HG02588 (cell line): Measurements from ENCODE around the gene SPAG6.

ENCODE experiments used
- ATAC-seq: cut with Tn5 transposase; IDR thresholded peaks from one replicate; pipeline ENCODE4 v1.9.1; 2021; ENCODE audit warnings: mild to moderate bottlenecking, moderate library complexity; ENCODE audit not compliant: unreplicated experiment

Gene SPAG6

DNA sequence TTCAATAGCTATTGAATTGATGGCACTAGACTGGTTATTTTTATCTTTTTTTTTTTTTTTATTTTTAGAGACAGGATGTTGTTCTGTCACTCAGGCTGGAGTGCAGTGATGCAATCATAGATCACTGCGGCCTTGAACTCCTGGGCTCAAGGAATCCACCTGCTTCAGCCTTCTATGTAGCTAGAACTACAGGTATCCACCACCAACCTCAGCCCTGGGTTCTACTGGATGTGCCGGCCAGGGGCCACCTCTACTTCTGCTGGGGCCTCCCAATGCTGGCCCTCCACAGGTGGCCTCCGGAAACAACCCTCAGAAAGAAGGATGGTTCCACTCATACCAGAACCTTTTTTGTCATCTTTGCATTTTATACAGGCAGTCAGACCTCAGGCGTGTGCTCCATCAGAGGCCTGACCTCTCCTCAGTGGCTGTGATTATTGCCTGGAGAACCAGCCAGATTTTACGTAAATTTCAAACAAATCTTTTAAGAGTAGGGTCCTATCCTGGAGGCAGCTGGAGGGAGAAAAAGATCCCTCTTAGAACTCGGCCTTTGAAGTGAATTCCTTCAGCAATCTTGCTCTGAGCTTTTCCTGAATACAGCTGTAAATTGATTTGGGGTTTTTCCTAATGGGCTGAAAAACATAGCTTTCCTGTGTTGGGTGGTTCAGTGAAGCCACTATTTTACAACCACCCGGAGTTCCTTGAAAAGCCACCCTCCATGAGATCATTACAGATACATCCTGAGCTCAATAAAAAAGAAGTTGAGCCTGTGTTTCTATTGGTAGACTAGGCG, 110.0 kb downstream of the SPAG6 start:
- ATAC-seq = no peak

DNA sequence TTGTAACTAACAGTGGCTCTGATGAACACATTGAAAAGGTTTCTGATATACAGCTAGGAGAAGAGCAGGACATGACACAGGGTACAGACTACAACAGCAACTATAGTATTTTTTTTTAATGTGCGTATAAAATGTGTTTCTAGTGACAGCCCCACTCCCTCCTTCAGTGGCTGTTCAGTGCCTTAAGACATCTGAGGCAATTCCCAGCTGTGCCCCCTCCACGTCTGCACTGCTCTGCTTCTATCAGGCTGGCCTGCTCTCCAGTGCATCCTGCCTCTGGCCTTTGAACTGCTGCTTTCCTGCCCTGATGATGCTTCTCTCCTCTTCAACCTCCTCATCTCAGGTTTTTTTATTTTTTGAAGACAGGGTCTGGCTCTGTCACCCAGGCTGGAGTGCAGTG, 111.2 kb downstream of the SPAG6 start:
- no peak for ATAC-seq

DNA sequence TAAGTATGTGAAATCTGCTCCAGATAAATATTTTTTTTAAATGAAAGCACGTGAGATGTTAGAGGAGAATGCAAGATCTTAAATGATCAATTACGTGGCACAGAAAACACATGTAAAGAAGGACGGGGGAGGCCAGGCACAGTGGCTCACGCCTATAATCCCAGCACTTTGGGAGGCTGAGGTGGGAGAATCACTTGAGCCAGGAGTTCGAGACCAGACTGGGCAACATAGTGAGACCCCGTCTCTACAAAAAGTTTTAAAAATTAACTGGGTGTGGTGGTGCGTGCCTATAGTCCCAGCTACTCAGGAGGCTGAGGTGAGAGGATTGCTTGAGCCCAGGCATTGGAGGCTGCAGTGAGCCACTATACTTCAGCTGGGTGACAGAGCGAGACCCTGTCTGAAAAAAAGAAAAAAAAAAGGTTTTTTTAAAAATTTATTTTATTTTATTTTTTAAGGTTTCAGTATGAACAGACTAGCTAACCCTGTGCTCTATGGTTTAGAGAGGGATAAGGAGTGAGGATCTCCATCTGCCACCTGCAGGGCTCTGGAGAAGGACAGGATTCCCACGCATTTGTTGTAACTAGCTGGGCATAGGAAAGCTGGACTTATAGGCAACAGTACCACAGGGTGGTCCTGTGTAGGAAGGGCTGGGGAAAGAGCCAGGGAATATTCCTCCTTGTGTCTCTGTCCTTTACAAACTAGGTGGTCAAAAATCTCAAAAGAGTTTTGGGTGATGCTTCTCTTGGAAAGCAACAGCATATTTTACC, 113.2 kb downstream of the SPAG6 start:
- no peak for ATAC-seq

GRCh38 chr10:22459496-22459895, 114.2 kb downstream of the SPAG6 start:
- ATAC-seq = no peak

- ATAC-seq = no peak
Measured at GRCh38 chr10:22460101-22460500, 114.8 kb downstream of the SPAG6 start.

DNA sequence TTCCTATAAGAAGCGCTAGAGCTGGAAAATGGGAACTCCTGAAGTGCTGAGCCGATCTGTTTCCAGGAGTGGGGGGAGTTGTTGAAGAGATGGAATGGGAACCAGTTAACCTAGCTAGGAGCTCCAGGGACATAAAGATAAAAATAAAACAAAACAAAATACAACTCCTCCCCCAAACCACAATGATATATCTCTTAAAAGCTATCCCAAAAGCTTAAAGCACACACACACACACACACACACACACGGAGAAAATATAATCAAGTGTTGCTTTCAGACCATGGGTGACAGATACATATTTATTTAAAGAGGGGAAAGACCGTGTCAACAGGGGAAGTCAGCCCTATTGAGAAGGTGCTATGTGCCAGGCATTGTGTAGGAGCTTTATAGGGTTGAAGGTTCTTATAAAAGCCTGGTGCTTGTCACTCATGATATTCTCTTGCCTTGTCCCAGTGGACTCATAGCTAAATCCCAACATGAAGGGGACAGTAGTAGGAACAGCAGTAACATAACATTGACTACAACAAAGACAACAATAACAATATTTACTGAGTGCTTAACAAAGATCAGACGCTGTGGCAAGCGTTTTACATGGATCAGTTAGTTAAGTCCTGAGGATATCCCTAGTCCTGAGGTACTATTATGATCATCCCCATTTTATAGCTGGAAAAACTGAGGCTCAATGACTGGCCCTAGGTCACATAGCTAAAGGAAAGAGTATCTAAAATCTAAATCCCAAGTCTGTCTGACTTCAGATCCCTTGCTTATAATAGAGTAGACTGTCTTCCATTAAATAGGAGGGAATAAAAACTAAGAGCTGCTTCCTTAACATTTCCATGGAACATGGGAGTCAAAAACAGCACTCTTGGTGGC, 115.5 kb downstream of the SPAG6 start:
- ATAC-seq = no peak

GRCh38 chr10:22461891-22462290, 116.6 kb downstream of the SPAG6 start:
- ATAC-seq = no peak

DNA sequence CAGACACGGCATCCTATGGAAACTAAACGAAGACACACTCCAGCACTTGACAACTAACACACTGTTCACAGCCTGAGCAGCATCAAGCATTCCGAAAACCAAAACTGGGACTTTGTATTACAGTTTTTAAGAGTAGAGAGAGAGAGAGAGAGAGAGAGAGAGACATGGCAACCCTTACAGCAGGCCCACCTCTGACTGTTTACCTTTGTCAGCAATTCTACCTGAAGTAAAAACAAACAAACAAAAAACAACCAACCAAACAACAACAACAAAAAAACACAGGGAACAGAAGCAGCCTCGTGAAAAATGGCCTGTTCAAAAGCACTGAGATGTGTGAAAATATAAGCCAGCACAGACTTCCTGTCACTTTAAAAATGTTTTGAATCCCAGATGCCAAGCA, 118.0 kb downstream of the SPAG6 start:
- ATAC-seq = no peak

GRCh38 chr10:22464966-22465629, 119.8 kb downstream of the SPAG6 start:
- ATAC-seq = no peak

DNA sequence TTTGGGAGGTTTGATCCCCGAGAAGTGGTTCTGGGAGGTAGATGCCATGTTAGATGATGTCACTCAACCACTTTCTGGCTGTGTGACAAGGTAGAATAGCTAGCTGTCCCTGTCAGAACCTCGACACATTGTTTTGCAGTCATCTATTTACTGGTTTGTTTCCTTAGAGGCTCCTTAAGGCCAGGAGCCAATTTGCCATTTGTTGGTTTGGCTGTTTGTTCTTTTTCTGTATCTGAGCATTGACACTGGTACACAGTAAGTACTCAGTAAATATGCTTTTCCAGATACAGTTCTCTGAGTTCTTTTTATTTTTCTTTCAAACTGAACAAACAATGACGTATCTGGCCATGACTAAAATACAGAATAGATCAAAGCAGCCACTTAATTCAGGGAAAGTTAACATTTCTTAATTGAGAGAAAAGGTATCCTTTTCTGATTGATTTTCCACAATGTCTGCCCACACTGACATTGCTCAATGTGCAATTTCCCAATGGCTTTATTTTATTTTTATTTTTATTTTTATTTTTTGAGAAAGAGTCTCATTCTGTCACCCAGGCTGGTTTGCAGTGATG, 121.6 kb downstream of the SPAG6 start:
- no peak for ATAC-seq
